Urinary bladder (tissue), 4 donors: ENCODE results near the gene MYO1E. TPM values are rescaled to one million over a fixed set of nuclear protein-coding genes. Genes with fewer than 3 reads are reported as not detected.
A peak's percentile ranks its signal among the peaks of the same experiment; 100 is the strongest.

Source experiments
- DNase-seq: peaks from one replicate; pipeline ENCODE4 v3.0.0-alpha.2; 2015; ENCODE audit errors: extremely low spot score
- H3K27ac ChIP-seq: one replicate; pipeline ENCODE4 v1.5.1; 2013; ENCODE audit warnings: low read depth, mild to moderate bottlenecking, moderate library complexity
- H3K36me3 ChIP-seq: one replicate; pipeline ENCODE4 v1.6.1; 2013; ENCODE audit warnings: mild to moderate bottlenecking, moderate library complexity; ENCODE audit not compliant: insufficient read depth
- H3K4me1 ChIP-seq: one replicate; pipeline ENCODE4 v1.6.1; 2013; ENCODE audit warnings: mild to moderate bottlenecking, moderate library complexity; ENCODE audit not compliant: insufficient read depth
- H3K4me3 ChIP-seq: one replicate; pipeline ENCODE4 v1.5.1; 2013; ENCODE audit warnings: low read depth, low read length
- WGBS: extraction: QIAGEN DNeasy Blood & Tissue Kit; methylation state at CpG from one replicate; pipeline ENCODE4 v1.1.7; 2013; 5-methylcytosine and 5-hydroxymethylcytosine counted together
- polyA plus RNA-seq: library from polyadenylated mRNA; stranded (reverse); fragments of 200-250 nt; gene quantifications from one replicate; pipeline ENCODE4 v1.2.3, GENCODE V29; 2013
- total RNA-seq: library from RNA; depleted of rRNA; stranded (reverse); fragments of >200 nt; gene quantifications from one replicate; pipeline ENCODE4 v1.2.3, GENCODE V29; 2014
- donor health status: healthy with polysubstance abuse.
- donor health status: healthy.

Gene MYO1E
- total and polyA plus RNA-seq, 2 donors = 20.2 to 60.0 TPM

- no peaks in the 10 kb centered on the region for H3K36me3 ChIP-seq
- no peak for DNase-seq
- no peak overlapping the region for H3K27ac ChIP-seq
- 90% methylated on average over 6 of the region's 6 CpGs for WGBS
- no peaks in the 10 kb centered on the region for H3K4me1 ChIP-seq
- no peak overlapping the region for H3K4me3 ChIP-seq
These were observed 39.1 kb downstream of the MYO1E start for GRCh38 chr15:59333401-59334075.

GRCh38 chr15:59332009-59332408 lies 40.7 kb downstream of the MYO1E start:
- WGBS = 89% methylated on average over 5 of the region's 5 CpGs
- DNase-seq = no peak

DNA sequence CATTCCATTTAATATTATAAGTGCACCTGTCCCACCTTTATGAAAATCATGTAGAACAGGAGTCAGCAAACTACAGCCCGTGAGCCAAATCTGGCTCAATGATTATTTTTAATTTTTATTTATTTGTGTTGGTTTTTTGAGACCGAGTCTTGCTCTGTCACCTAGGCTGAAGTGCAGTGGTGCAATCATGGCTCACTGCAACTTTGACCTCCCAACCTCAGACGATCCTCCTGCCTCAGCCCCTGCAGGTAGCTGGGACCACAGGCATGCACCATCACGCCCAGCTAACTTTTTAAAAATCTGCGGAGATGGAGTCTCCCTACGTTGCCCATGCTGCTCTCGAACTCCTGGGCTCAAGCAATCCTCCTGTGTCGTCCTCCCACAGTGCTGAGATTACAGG lies 42.0 kb downstream of the MYO1E start:
- no peaks in the 10 kb centered on the region for H3K36me3 ChIP-seq
- no peaks in the 10 kb centered on the region for H3K4me1 ChIP-seq
- no peak for DNase-seq
- no peak overlapping the region for H3K27ac ChIP-seq
- H3K4me3 ChIP-seq = no peak overlapping the region
- WGBS = 82% methylated on average over 8 of the region's 8 CpGs

More at GRCh38 chr15:59332009-59332408, 40.7 kb downstream of the MYO1E start:
- H3K4me3 ChIP-seq = no peak overlapping the region
- no peak overlapping the region for H3K27ac ChIP-seq
- H3K36me3 ChIP-seq = no peaks in the 10 kb centered on the region
- no peaks in the 10 kb centered on the region for H3K4me1 ChIP-seq

DNA sequence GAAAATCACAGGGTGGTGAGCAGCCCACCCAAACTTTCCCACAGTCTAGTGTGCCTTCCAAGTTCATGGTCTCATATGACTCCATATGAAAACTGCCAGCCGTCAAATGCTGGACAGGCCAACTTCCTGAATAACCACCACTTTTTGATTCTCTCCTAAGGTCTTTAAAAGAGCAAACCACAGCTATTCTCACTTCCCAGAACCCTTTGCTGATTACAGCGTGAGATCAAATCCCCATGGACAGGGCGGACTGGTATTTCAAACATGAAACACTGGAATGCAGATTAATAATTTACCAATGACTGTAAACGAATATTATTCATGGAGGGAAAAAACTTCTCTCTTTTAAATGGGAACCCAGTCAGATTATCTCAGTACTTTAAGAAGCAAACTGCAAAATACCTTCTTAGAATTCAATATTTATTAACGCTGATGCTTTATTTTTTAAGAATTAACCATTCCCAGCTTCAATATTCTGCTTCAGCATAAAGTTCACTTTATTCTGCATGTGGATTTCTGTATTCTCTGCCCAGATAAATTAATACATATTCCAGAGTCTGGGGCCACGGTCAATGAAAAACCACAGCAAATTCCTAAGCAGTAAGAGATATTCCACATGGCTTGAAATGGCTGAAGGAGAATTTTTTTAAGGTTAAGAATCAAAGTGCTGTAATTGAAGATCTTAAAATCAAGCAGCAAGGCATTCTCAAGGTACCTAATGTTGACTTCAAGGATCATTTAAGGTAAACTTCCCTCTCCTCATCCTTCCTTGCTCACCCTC lies 42.9 kb downstream of the MYO1E start:
- no peak overlapping the region for H3K4me3 ChIP-seq
- H3K36me3 ChIP-seq = no peaks in the 10 kb centered on the region
- 49% methylated on average over 6 of the region's 6 CpGs for WGBS
- H3K27ac ChIP-seq = no peak overlapping the region
- no peak for DNase-seq
- H3K4me1 ChIP-seq = no peaks in the 10 kb centered on the region

- Histone ChIP-seq H3K36me3 (no peaks in the 10 kb centered on the region), H3K27ac (no peak overlapping the region), H3K4me1 (no peaks in the 10 kb centered on the region), H3K4me3 (no peak overlapping the region)
- WGBS = 85% methylated on average over 4 of the region's 4 CpGs
- no peak for DNase-seq
These were observed 43.6 kb downstream of the MYO1E start for GRCh38 chr15:59329091-59329490.

- no peak for DNase-seq
- WGBS = 82% methylated on average over 3 of the region's 3 CpGs
- no peak overlapping the region for H3K27ac ChIP-seq
These were observed 44.7 kb downstream of the MYO1E start for GRCh38 chr15:59327942-59328341.

GRCh38 chr15:59326856-59327255 lies 45.8 kb downstream of the MYO1E start:
- Histone ChIP-seq H3K4me3 (no peak overlapping the region), H3K36me3 (no peaks in the 10 kb centered on the region), H3K27ac (no peak overlapping the region), H3K4me1 (no peaks in the 10 kb centered on the region)
- WGBS = 77% methylated on average over 6 of the region's 6 CpGs
- no peak for DNase-seq

More at GRCh38 chr15:59327942-59328341, 44.7 kb downstream of the MYO1E start:
- H3K4me1 ChIP-seq = no peaks in the 10 kb centered on the region
- no peak overlapping the region for H3K4me3 ChIP-seq
- H3K36me3 ChIP-seq = no peaks in the 10 kb centered on the region

DNA sequence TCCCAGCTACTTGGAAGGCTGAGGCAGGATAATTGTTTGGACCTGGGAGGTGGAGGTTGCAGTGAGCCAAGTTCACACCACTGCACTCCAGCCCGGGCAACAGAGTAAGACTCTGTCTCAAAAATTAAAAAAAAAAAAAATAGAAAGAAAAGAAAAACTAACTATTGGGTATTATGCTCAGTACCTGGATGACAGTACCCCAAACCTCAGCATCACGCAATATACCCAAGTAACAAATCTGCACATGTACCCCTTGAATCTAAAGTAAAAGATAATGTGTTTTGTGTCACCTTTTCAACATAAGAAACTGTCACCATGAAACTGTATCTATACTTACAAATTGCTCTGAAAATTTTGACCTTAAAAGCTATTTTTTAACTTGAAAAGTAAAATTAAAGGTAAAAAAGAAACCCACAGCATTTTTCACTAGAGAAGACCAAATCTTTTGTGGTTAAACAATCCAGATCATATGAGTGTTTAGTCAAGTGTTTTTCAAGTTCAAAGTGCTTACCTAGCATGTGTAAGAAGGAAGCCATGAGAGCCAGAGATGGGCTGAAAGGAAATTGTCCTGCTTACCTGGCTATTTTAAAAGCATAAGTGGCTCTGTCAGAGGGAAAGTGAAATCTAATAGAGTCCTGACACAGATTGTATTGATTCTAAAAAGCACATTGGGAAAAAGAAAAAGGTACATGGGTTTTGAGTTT lies 50.5 kb downstream of the MYO1E start:
- DNase-seq = no peak
- Histone ChIP-seq H3K4me1 (no peaks in the 10 kb centered on the region), H3K4me3 (no peak overlapping the region), H3K36me3 (no peaks in the 10 kb centered on the region), H3K27ac (no peak overlapping the region)
- WGBS = 93% methylated on average over 2 of the region's 2 CpGs

- Histone ChIP-seq H3K4me3 (no peak overlapping the region), H3K27ac (no peak overlapping the region), H3K4me1 (no peaks in the 10 kb centered on the region), H3K36me3 (no peaks in the 10 kb centered on the region)
- DNase-seq = no peak
- WGBS = 94% methylated on average over 4 of the region's 4 CpGs
These were observed 51.5 kb downstream of the MYO1E start for GRCh38 chr15:59321000-59321689.

DNA sequence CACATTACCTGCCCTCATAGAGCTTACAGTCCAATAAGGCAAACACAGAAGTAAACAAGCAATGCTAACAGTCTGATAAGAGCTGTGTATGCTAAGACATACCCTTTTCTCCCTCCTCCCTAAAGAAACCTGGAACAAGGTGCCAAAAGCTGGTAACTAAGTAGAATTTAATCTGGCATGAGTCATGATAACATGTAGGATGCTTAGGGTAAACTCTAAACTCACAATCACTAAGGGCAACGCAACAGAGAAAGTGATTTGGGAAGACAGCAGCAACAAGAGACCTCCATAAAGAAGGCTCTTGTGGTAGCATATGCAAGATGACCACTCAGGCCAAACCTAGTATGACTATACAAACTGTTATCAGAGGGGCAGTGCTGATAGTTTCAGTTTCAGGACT lies 55.5 kb downstream of the MYO1E start:
- Histone ChIP-seq H3K27ac (no peak overlapping the region), H3K36me3 (no peaks in the 10 kb centered on the region), H3K4me3 (no peak overlapping the region), H3K4me1 (no peaks in the 10 kb centered on the region)
- DNase-seq = no peak
- 95% methylated on average over 1 of the region's 1 CpG for WGBS

DNA sequence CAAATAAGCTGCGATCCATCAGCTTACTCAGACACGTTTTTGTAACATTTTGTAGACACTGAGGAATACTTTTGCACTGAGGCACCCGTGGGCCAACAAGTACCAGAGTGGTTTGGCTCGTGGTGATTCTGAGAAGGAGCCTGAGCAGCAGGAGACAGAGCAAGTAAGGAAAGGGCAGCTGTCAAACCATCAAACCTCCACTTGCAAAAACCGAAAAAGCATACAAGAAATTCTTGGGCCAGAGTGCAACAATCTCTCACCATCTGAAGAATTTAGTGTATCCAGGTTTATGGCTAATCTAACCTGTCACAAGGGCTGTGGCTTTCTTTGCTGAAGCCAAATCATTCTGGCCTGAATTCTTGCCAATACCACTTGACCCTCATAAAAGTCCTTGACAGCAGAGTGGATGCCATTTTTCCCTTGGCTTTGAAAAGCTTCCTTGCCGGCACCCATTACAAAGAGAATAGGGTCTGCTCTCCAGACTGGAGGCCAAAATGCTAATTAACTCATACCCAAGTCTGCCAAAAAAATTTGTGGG lies 56.7 kb downstream of the MYO1E start:
- Histone ChIP-seq H3K4me3 (no peak overlapping the region), H3K36me3 (no peaks in the 10 kb centered on the region), H3K4me1 (no peaks in the 10 kb centered on the region), H3K27ac (no peak overlapping the region)
- 35% methylated on average over 6 of the region's 6 CpGs for WGBS
- DNase-seq = no peak

DNA sequence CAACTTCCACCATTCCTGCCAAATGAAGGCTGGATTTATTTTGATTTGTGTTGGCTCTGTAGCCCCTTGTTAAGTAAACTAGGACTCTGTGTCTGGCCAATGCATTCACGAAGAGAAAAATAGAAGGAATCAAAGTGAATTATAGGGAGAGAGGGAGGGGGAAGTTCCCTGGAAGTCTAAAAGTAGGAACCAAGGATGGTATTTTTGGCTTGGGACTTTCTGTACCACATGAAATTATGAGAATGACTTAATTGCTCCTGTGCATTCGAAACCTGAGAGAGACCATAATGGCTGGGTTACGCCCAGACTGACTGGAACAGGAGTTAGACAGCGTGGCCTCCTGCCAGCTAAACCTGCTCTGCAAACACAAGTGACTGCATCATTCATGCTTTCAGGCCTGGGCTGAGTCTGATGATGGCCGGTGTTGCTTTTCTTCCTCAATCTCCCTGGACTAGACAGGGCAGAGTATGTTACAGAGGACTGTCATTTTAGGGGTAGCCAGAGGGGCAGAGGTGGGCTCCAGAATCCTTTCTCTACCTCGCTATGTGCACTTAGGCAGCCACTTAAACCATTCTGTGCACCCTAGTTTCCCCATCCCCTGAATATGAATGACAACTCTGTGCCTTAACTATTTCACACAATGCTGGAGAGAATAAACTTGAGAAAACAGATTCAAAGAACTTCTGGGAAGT lies 58.9 kb downstream of the MYO1E start:
- Histone ChIP-seq H3K27ac (no peak overlapping the region), H3K4me3 (no peak overlapping the region)
- 35% methylated on average over 6 of the region's 6 CpGs for WGBS

DNA sequence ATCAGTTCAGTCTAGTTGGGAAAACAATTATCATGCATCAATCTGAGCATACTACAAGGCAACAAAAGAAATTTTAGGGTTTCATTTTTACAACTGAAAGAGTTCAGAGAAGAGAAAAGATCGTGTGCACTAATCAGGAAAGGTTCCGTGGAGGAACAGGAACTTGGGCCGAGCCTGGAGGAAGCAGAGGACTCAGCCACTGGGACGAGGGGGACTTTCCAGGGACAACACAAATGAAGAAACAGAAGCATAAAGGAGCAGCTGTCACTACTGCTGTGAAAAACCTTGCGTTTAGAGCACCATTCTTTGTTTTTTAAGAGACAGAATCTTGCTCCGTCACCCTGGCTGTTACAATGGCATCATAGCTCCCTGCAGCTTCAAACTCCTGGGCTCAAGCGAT lies 60.5 kb downstream of the MYO1E start:
- H3K4me3 ChIP-seq = no peak overlapping the region
- no peaks in the 10 kb centered on the region for H3K36me3 ChIP-seq
- H3K4me1 ChIP-seq = no peaks in the 10 kb centered on the region
- 78% methylated on average over 7 of the region's 7 CpGs for whole genome bisulfite sequencing
- DNase-seq = no peak
- no peak overlapping the region for H3K27ac ChIP-seq

More for the DNA sequence above, 58.9 kb downstream of the MYO1E start:
- DNase-seq = peak; percentile 56
- Histone ChIP-seq H3K4me1 (no peaks in the 10 kb centered on the region), H3K36me3 (no peaks in the 10 kb centered on the region)
